ENCODE measurements around the gene CENPK. TPM values are rescaled to one million over a fixed set of nuclear protein-coding genes. Genes with fewer than 3 reads are reported as not detected.
"Not testable (repeated sequence)": the region's sequence is repeated elsewhere in the genome, so short reads cannot be mapped to it uniquely, and the experiment has no call there.

The CENPK gene, protein sequence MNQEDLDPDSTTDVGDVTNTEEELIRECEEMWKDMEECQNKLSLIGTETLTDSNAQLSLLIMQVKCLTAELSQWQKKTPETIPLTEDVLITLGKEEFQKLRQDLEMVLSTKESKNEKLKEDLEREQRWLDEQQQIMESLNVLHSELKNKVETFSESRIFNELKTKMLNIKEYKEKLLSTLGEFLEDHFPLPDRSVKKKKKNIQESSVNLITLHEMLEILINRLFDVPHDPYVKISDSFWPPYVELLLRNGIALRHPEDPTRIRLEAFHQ
- total RNA-seq, result 10 to 100 TPM; 14.4 to 16.8 TPM
- 37.8 TPM for polyA plus RNA-seq (2013, experiment 1 of 2)
- polyA plus RNA-seq (2013, experiment 2 of 2), result 7.6 TPM
- 1.7 to 82.4 (median 13.2) reads per million in 172 experiments for total RNA-seq

DNA sequence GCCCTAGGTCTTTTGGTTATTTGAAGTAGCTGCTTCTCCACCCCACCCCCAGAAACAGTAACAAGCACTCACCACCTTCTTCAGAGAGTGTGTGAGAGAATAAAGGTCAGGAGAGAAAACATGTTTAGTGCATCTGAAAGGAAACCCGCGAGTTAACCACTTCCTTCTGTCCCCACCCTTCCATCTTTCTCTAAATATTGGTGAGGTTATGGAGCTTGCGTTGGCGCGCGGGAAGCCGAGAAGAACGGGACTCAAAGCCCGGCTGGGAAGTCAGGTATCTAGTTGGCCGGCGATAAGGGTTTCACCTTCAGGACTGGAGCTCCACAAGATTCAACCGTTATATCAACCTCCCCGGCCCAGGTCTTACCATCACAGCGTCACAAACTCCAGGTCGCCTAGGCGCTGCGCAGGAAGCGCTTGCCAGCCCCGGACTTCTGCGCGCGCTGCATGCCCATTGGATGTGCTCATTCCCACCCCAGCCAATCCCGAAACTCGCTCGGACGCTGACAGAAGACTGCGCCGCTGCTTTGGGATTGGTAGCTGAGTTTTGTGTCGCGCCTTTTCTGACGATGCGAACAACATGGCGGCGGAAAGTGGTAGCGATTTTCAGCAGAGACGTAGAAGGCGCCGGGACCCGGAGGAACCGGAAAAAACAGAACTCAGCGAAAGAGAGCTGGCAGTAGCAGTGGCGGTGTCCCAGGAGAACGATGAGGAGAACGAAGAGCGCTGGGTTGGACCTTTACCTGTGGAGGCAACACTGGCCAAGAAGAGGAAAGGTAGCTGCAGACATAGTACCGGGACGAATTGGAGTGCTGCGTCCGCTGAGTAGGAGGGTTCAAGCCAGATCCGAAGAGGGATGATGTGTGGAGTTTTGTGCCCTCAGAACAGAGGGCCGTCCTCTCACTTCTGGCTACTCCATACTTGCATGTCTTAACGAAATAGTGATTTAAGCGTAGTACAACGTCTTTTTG lies at the start of gene CENPK, which contains the start of gene PPWD1:
Gene CENPK, minus strand, starts transcription at position 438 of the 971 bp plus-strand sequence. CDS start 8,261 bp downstream, outside the sequence.
Gene PPWD1, plus strand, starts transcription at position 566 of the 971 bp plus-strand sequence. Its CDS starts 15 bp downstream, at position 581.
- TF ChIP-seq, protein P1, sequence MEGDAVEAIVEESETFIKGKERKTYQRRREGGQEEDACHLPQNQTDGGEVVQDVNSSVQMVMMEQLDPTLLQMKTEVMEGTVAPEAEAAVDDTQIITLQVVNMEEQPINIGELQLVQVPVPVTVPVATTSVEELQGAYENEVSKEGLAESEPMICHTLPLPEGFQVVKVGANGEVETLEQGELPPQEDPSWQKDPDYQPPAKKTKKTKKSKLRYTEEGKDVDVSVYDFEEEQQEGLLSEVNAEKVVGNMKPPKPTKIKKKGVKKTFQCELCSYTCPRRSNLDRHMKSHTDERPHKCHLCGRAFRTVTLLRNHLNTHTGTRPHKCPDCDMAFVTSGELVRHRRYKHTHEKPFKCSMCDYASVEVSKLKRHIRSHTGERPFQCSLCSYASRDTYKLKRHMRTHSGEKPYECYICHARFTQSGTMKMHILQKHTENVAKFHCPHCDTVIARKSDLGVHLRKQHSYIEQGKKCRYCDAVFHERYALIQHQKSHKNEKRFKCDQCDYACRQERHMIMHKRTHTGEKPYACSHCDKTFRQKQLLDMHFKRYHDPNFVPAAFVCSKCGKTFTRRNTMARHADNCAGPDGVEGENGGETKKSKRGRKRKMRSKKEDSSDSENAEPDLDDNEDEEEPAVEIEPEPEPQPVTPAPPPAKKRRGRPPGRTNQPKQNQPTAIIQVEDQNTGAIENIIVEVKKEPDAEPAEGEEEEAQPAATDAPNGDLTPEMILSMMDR (IDR thresholded peaks at IDR 0.05), result no peak
- intact Hi-C loops (cut with DNase I, micrococcal nuclease), result loop anchor here (1.0 to 10.0 kb wide), 5 partner anchors 61 to 796 kb away; partner anchors contain the start of genes ADAMTS6 (in 2 of the 2) and TRIM23 (in 1 of the 2)
- Mint-ChIP-seq H3K4me1 (ENCODE audit: low read depth) (peaks cover 64% of the 10 kb centered on the region), H3K9me3 (no peaks in the 10 kb centered on the region), H3K27ac (peak within 1 kb of the TSS; percentile 94), H3K4me3 (peak within 1 kb of the TSS; percentile 95), H3K27me3 (no peaks in the 10 kb centered on the region), H3K36me3 (ENCODE audit: low read depth) (peaks cover 61% of the 10 kb centered on the region)
- POLR2A ChIA-PET, result interaction anchor here (0.6 to 3.0 kb wide), 38 partner anchors 9 to 1443 kb away, joined by 3 to 72 read pairs (median 4); partner anchors contain the start of genes ADAMTS6, CWC27, ERBIN and NLN
- Histone ChIP-seq H3K4me3 (ENCODE audit: low read length) (peak within 1 kb of the TSS; percentile 75), H3K27me3 (ENCODE audit: control insufficient read depth in 1 of 2, insufficient read depth in 2 of 2, low read length in 2 of 2) (no peaks in the 10 kb centered on the region), H3K4me1 (ENCODE audit: insufficient read depth, low read length) (peaks cover 15% of the 10 kb centered on the region), H3K27ac (ENCODE audit: low read depth in 1 of 2, low read length in 2 of 2) (peak within 1 kb of the TSS; percentile 93 to 94), H3K9me3 (ENCODE audit: control insufficient read depth in 1 of 2, insufficient read depth in 1 of 2, low read length in 2 of 2) (no peaks in the 10 kb centered on the region), H3K36me3 (ENCODE audit: insufficient read depth, low read length) (peaks cover 19% of the 10 kb centered on the region)
- CTCF ChIA-PET, result interaction anchor here (0.9 to 1.2 kb wide), 3 partner anchors 8 to 752 kb away, joined by 3 read pairs; no protein-coding TSS in a partner anchor
- DNase-seq (peak; percentile 89 to 97 (median 93)), ATAC-seq (ENCODE audit: poor library complexity) (peak; percentile 96)

DNA sequence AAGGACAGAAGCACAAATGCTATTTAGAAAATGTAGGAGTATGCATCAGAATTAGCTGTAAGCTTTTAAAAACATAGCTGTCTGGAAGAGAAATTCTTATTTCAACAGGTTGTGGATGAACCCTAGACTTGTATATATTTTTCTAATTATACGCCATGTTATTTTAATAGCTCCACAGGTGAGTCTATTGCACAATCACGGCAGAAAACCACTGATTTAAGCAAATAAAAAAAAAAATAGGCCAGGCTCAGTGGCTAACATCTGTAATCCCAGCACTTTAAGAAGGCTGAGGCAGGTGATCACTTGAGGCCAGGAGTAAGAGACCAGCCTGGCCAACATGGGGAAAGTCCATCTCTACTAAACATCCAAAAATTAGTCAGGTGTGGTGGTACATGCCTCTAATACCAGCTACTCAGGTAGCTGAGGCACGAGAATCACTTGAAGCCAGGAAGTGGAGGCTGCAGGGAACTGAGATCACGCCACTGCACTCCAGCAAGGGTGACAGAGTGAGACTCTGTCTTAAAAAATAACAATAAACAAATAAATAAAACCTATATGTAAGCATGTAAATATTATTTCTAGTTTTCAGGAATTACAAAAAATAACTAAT lies 49.4 kb upstream of the CENPK start:
- Mint-ChIP-seq H3K4me1 (ENCODE audit: low read depth) (peaks cover 10% of the 10 kb centered on the region), H3K27ac (no peak overlapping the region), H3K36me3 (ENCODE audit: low read depth) (peaks cover 84% of the 10 kb centered on the region), H3K4me3 (no peak overlapping the region), H3K27me3 (no peaks in the 10 kb centered on the region), H3K9me3 (no peaks in the 10 kb centered on the region)
- Histone ChIP-seq H3K27ac (ENCODE audit: low read depth in 1 of 2, low read length in 2 of 2) (no peak overlapping the region), H3K27me3 (ENCODE audit: control insufficient read depth in 1 of 2, insufficient read depth in 2 of 2, low read length in 2 of 2) (no peaks in the 10 kb centered on the region), H3K4me1 (ENCODE audit: insufficient read depth, low read length) (no peaks in the 10 kb centered on the region), H3K36me3 (ENCODE audit: insufficient read depth, low read length) (peaks cover 88% of the 10 kb centered on the region), H3K9me3 (ENCODE audit: control insufficient read depth in 1 of 2, insufficient read depth in 1 of 2, low read length in 2 of 2) (no peaks in the 10 kb centered on the region), H3K4me3 (ENCODE audit: low read length) (no peak overlapping the region)
- DNase-seq, result no peak
- TF ChIP-seq, protein P1 (IDR thresholded peaks at IDR 0.05), result no peak
- POLR2A ChIA-PET, result interaction anchor here (0.6 to 1.4 kb wide), 4 partner anchors 7 to 126 kb away, joined by 3 to 6 read pairs (median 3); partner anchors contain the start of genes CENPK and PPWD1
- no peak for ATAC-seq (ENCODE audit: poor library complexity)
- CTCF ChIA-PET, result no interaction called here
- intact Hi-C loops (cut with DNase I, micrococcal nuclease), result no loop called here

DNA sequence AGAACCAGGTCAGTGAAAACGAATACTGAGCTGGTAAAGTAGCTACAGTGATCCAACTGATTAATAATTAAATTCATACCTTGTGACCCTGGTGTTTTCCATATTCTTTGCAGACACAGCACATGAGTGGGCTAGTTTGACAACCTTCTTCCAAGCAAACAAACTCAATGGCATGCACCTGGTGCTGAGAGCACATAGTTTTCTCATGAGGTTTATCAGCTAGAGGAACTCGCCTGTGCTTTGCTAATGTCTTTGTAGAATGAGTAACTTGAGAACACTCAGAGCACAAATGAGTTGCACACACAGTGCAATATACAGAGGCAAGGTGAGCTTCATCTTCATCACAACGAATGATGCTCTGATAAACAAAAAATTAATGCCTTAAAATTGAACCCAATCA lies 48.6 kb upstream of the CENPK start:
- CTCF ChIA-PET, result no interaction called here
- TF ChIP-seq, protein P1 (IDR thresholded peaks at IDR 0.05), result no peak
- DNase-seq (no peak), ATAC-seq (ENCODE audit: poor library complexity) (no peak)
- no peaks in the 10 kb centered on the region for H3K27me3 ChIP-seq (ENCODE audit: control insufficient read depth in 1 of 2, insufficient read depth in 2 of 2, low read length in 2 of 2)
- Mint-ChIP-seq H3K36me3 (ENCODE audit: low read depth) (peaks cover 88% of the 10 kb centered on the region), H3K9me3 (no peaks in the 10 kb centered on the region), H3K4me1 (ENCODE audit: low read depth) (peaks cover 10% of the 10 kb centered on the region), H3K4me3 (no peak overlapping the region), H3K27ac (no peak overlapping the region), H3K27me3 (no peaks in the 10 kb centered on the region)
- no peak overlapping the region for H3K4me3 ChIP-seq (ENCODE audit: low read length)
- intact Hi-C loops (cut with DNase I, micrococcal nuclease), result no loop called here
- H3K9me3 ChIP-seq (ENCODE audit: control insufficient read depth in 1 of 2, insufficient read depth in 1 of 2, low read length in 2 of 2), result no peaks in the 10 kb centered on the region
- no peaks in the 10 kb centered on the region for H3K4me1 ChIP-seq (ENCODE audit: insufficient read depth, low read length)
- H3K36me3 ChIP-seq (ENCODE audit: insufficient read depth, low read length), result peaks cover 88% of the 10 kb centered on the region
- no peak overlapping the region for H3K27ac ChIP-seq (ENCODE audit: low read depth in 1 of 2, low read length in 2 of 2)
- POLR2A ChIA-PET, result interaction anchor here (0.7 to 1.2 kb wide), 4 partner anchors 8 to 843 kb away, joined by 3 read pairs; partner anchors contain the start of genes CENPK, PPWD1 and SREK1IP1

DNA sequence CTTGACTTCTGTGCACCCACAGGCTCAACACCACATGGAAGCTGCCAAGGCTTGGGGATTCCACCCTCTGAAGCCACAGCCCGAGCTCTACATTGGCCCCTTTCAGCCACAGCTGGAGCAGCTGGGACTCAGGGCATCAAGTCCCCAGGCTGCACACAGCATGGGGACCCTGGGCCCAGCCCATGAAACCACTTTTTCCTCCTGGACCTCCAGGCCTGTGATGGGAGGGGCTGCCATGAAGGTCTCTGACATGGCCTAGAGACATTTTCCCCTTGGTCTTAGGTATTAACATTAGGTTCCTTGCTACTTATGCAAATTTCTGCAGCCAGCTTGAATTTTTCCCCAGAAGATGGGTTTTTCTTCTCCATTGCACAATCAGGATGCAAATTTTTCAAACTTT lies 38.8 kb upstream of the CENPK start:
- CTCF ChIA-PET, result not testable (repeated sequence)

More for the DNA sequence above, 38.8 kb upstream of the CENPK start:
- DNase-seq; POLR2A ChIA-PET; H3K4me3 ChIP-seq (ENCODE audit: low read length); H3K9me3 Mint-ChIP-seq; H3K27ac ChIP-seq (ENCODE audit: low read depth in 1 of 2, low read length in 2 of 2); H3K27me3 Mint-ChIP-seq; H3K27me3 ChIP-seq (ENCODE audit: control insufficient read depth in 1 of 2, insufficient read depth in 2 of 2, low read length in 2 of 2); H3K4me1 Mint-ChIP-seq (ENCODE audit: low read depth); ATAC-seq (ENCODE audit: poor library complexity); intact Hi-C loops (cut with DNase I, micrococcal nuclease); H3K4me3 Mint-ChIP-seq; H3K27ac Mint-ChIP-seq; H3K4me1 ChIP-seq (ENCODE audit: insufficient read depth, low read length); H3K9me3 ChIP-seq (ENCODE audit: control insufficient read depth in 1 of 2, insufficient read depth in 1 of 2, low read length in 2 of 2): not testable (repeated sequence)
- peaks cover 91% of the 10 kb centered on the region for H3K36me3 Mint-ChIP-seq (ENCODE audit: low read depth)
- H3K36me3 ChIP-seq (ENCODE audit: insufficient read depth, low read length), result peaks cover 84% of the 10 kb centered on the region
